ENCODE data around the gene C1orf116.

Gene C1orf116

GRCh38 chr1:206979379-206980043 is 53.0 kb downstream of the C1orf116 start:
- Histone ChIP-seq H3F3A (ENCODE audit: low read depth) (no peaks in the 10 kb centered on the region), H3K79me2 (ENCODE audit: insufficient read depth, low read length) (no peaks in the 10 kb centered on the region), H4K20me1 (ENCODE audit: insufficient read depth, low read length, poor library complexity, severe bottlenecking) (no peaks in the 10 kb centered on the region), H3K9me3 (ENCODE audit: insufficient read depth, low read depth, low read length) (no peaks in the 10 kb centered on the region), H3K9ac (ENCODE audit: low read depth, low read length, poor library complexity, severe bottlenecking) (no peak overlapping the region), H3K4me2 (ENCODE audit: low read depth, low read length, poor library complexity, severe bottlenecking) (no peak overlapping the region), H2AFZ (ENCODE audit: low read length) (no peak overlapping the region), H3K4me1 (ENCODE audit: insufficient read depth, low read length, poor library complexity, severe bottlenecking) (no peaks in the 10 kb centered on the region), H3K36me3 (ENCODE audit: insufficient read depth, low read length) (no peaks in the 10 kb centered on the region), H3K9me2 (replicated peaks; ENCODE audit: low read depth, low read length) (no peaks in the 10 kb centered on the region), H3K4me3 (ENCODE audit: low read length, poor library complexity, severe bottlenecking) (no peak overlapping the region), H3K27me3 (ENCODE audit: insufficient read depth, low read length, poor library complexity, severe bottlenecking) (no peaks in the 10 kb centered on the region)
- no peak for TF ChIP-seq EZH2phosphoT487 (IDR thresholded peaks at IDR 0.05; ENCODE audit: borderline replicate concordance)
- TF ChIP-seq CTCF (conservative IDR thresholded peaks at IDR 0.05; ENCODE audit: low read length): peak; percentile 68

GRCh38 chr1:206978259-206978658 is 54.3 kb downstream of the C1orf116 start:
- H4K20me1 ChIP-seq (ENCODE audit: insufficient read depth, low read length, poor library complexity, severe bottlenecking): no peaks in the 10 kb centered on the region
- no peaks in the 10 kb centered on the region for H3K9me3 ChIP-seq (ENCODE audit: insufficient read depth, low read depth, low read length)
- no peaks in the 10 kb centered on the region for H3K36me3 ChIP-seq (ENCODE audit: insufficient read depth, low read length)
- no peak overlapping the region for H3K4me3 ChIP-seq (ENCODE audit: low read length, poor library complexity, severe bottlenecking)
- H3K4me1 ChIP-seq (ENCODE audit: insufficient read depth, low read length, poor library complexity, severe bottlenecking): no peaks in the 10 kb centered on the region
- H3K79me2 ChIP-seq (ENCODE audit: insufficient read depth, low read length): no peaks in the 10 kb centered on the region
- TF ChIP-seq CTCF (conservative IDR thresholded peaks at IDR 0.05; ENCODE audit: low read length) (no peak), EZH2phosphoT487 (IDR thresholded peaks at IDR 0.05; ENCODE audit: borderline replicate concordance) (no peak)
- no peaks in the 10 kb centered on the region for H3K27me3 ChIP-seq (ENCODE audit: insufficient read depth, low read length, poor library complexity, severe bottlenecking)
- H3K9me2 ChIP-seq (replicated peaks; ENCODE audit: low read depth, low read length): no peaks in the 10 kb centered on the region
- H3K4me2 ChIP-seq (ENCODE audit: low read depth, low read length, poor library complexity, severe bottlenecking): no peak overlapping the region
- H3K9ac ChIP-seq (ENCODE audit: low read depth, low read length, poor library complexity, severe bottlenecking): no peak overlapping the region
- no peaks in the 10 kb centered on the region for H3F3A ChIP-seq (ENCODE audit: low read depth)
- 0 out of 2 replicates have a peak overlapping the region, but pooled peaks have one; percentile 7 for H2AFZ ChIP-seq (ENCODE audit: low read length)

DNA sequence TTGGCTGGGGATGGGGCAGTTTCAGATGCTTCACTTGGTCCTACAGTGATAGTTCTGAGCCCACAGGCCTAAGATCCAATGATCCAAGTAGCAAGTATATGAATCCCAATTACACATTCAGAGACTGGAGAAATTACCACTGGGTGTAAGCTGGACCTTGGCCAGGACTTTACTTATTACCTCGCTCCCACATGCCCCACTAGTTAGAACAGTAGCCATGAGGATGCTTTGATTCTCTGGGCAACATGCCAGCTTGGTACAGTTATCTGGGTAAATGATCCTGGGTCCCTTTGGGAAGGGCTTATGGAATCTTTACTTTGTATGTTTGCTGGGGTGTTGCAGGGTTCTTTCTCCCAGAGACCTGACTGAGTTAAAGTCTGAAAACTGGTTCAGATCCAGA is 57.2 kb downstream of the C1orf116 start:
- no peak overlapping the region for H3K9ac ChIP-seq (ENCODE audit: low read depth, low read length, poor library complexity, severe bottlenecking)
- H3K27me3 ChIP-seq (ENCODE audit: insufficient read depth, low read length, poor library complexity, severe bottlenecking): peaks cover 4% of the 10 kb centered on the region
- H3K4me2 ChIP-seq (ENCODE audit: low read depth, low read length, poor library complexity, severe bottlenecking): no peak overlapping the region
- no peak overlapping the region for H2AFZ ChIP-seq (ENCODE audit: low read length)
- no peaks in the 10 kb centered on the region for H4K20me1 ChIP-seq (ENCODE audit: insufficient read depth, low read length, poor library complexity, severe bottlenecking)
- no peaks in the 10 kb centered on the region for H3K36me3 ChIP-seq (ENCODE audit: insufficient read depth, low read length)
- H3K79me2 ChIP-seq (ENCODE audit: insufficient read depth, low read length): no peaks in the 10 kb centered on the region
- H3F3A ChIP-seq (ENCODE audit: low read depth): no peaks in the 10 kb centered on the region
- no peak overlapping the region for H3K4me3 ChIP-seq (ENCODE audit: low read length, poor library complexity, severe bottlenecking)
- no peaks in the 10 kb centered on the region for H3K9me3 ChIP-seq (ENCODE audit: insufficient read depth, low read depth, low read length)
- H3K4me1 ChIP-seq (ENCODE audit: insufficient read depth, low read length, poor library complexity, severe bottlenecking): no peaks in the 10 kb centered on the region
- H3K9me2 ChIP-seq (replicated peaks; ENCODE audit: low read depth, low read length): no peaks in the 10 kb centered on the region
- TF ChIP-seq EZH2phosphoT487 (IDR thresholded peaks at IDR 0.05; ENCODE audit: borderline replicate concordance) (no peak), CTCF (conservative IDR thresholded peaks at IDR 0.05; ENCODE audit: low read length) (no peak)
